Measurements from ENCODE around the gene TMEM218. TPM values are rescaled to one million over a fixed set of nuclear protein-coding genes. Genes with fewer than 3 reads are reported as not detected.

TMEM218 gene
- total and polyA plus RNA-seq, 8 donors, result 5.6 to 27.1 (median 10.0) TPM

DNA sequence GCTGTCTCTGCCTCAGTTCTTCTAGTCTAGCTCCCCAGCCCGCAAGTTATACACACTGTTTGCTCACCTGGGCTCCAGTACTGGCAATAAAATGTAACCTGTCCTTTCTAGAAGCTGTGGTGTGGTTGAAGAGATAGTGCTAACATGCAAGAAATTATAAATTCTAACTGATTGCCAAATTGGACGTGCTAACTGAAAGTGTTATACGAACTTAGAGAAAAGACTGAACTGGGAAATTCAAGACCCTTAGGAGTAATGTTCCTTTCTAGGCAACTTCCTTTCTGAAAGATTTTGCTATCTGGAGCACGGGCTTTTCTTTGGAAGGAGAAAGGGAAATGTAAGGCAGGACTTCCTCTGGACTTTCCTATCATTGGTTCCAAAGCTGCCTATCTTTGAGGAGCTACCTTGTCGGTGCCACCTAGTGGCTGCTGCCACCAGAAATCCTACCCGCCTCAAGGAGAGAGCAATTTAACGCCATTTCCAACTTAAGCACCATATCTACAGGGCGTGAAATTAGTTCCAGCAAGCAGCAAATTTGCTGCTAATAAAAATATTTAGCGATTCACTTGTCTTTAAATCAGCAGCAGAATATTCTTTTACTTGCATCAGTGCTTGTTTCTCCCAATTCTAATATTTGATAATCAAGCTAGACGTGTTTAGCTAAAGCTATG, 12.7 kb upstream of the TMEM218 start:
- 52 to 57% methylated on average over 10 of the region's 10 CpGs for WGBS, 2 donors
- Histone ChIP-seq H3K27me3 (no peaks in the 10 kb centered on the region), H3K27ac (no peak overlapping the region), H3K9me3 (no peaks in the 10 kb centered on the region), H3K4me3 (no peak overlapping the region), H3K4me1 (no peaks in the 10 kb centered on the region), H3K36me3 (no peaks in the 10 kb centered on the region)
- ATAC-seq (peak; percentile 96 to 100 (median 99)), DNase-seq (peak in 5 of 6 donors; percentile 27 to 69 (median 61)), FAIRE-seq (no peak)
- TF ChIP-seq, protein P1, sequence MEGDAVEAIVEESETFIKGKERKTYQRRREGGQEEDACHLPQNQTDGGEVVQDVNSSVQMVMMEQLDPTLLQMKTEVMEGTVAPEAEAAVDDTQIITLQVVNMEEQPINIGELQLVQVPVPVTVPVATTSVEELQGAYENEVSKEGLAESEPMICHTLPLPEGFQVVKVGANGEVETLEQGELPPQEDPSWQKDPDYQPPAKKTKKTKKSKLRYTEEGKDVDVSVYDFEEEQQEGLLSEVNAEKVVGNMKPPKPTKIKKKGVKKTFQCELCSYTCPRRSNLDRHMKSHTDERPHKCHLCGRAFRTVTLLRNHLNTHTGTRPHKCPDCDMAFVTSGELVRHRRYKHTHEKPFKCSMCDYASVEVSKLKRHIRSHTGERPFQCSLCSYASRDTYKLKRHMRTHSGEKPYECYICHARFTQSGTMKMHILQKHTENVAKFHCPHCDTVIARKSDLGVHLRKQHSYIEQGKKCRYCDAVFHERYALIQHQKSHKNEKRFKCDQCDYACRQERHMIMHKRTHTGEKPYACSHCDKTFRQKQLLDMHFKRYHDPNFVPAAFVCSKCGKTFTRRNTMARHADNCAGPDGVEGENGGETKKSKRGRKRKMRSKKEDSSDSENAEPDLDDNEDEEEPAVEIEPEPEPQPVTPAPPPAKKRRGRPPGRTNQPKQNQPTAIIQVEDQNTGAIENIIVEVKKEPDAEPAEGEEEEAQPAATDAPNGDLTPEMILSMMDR (IDR thresholded peaks at IDR 0.05), result peak; percentile 19 to 43 (median 28)
- intact Hi-C loops (cut with DNase I), result no loop called here

DNA sequence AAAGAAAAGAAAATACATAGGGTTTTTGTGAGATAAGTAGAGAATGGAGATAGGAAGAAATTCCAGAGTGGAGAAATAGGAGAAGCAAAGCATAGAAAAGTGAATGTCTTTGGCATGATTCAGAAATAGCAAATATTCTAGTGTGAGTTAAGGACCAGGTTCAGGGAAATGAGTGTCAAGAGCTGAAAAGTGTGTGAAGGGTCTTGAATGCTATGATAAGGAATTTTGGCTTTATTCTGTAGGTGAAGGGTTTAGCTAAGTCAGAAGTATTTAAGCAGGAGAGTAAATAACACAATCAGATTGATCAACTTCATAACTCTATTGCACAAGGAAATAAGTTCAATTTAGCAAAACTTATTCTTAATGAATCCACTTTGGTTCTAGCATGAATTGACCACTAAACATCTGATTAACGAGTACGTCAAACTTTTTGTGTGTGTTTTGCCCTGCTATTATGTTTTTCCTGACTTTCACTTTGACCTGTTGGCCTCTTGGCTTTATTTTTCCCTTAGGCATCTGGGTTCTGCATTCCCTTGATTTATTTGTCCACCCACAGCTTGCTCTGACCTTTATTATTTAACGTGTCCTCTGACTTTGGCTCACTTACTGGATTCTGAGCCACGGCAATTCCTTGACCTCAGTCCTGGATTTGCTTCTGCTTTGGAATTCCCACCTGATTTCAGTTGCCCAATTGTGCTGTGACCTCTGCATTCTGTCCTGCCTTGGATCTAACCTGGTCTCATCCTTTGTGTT, 11.9 kb upstream of the TMEM218 start:
- no peak overlapping the region for H3K27ac ChIP-seq
- TF ChIP-seq, protein P1 (IDR thresholded peaks at IDR 0.05), result no peak
- no peaks in the 10 kb centered on the region for H3K27me3 ChIP-seq
- FAIRE-seq (no peak), DNase-seq (no peak), ATAC-seq (no peak)
- H3K4me1 ChIP-seq, result no peaks in the 10 kb centered on the region
- 66 to 78% methylated on average over 4 of the region's 4 CpGs for WGBS, 2 donors
- intact Hi-C loops (cut with DNase I), result no loop called here
- no peaks in the 10 kb centered on the region for H3K36me3 ChIP-seq
- no peaks in the 10 kb centered on the region for H3K9me3 ChIP-seq
- H3K4me3 ChIP-seq, result no peak overlapping the region

DNA sequence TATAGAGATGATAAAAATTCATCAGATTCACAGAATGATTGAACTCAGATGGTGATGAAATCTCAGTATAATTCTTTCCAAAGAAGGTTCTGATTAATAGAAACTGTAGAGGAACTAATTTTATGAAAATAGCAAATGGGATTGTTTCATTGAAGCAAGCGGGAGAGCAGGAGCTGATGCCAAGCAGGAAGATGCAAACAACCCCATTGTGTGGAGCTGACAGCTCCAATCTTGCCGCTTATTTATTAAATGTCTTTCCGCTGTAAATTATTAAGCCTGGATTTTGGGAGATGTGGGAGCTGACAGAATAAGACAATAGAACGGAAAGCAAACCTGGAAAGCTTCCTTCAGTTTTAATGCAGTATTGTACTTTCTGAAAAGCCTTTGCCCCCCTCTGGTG, 6.0 kb upstream of the TMEM218 start:
- no peaks in the 10 kb centered on the region for H3K36me3 ChIP-seq
- no peaks in the 10 kb centered on the region for H3K9me3 ChIP-seq
- ATAC-seq (peak in 2 of 4 donors; percentile 59 to 60), DNase-seq (no peak), FAIRE-seq (no peak)
- H3K4me3 ChIP-seq, result no peak overlapping the region
- TF ChIP-seq, protein P1 (IDR thresholded peaks at IDR 0.05), result no peak
- WGBS, 2 donors, result 32 to 37% methylated on average over 4 of the region's 4 CpGs
- intact Hi-C loops (cut with DNase I), result no loop called here
- peak overlapping the region in 2 of 4 donors; percentile 13 to 30 for H3K27ac ChIP-seq
- no peaks in the 10 kb centered on the region for H3K4me1 ChIP-seq
- H3K27me3 ChIP-seq, result peaks cover 0 to 3% (median 0%) of the 10 kb centered on the region in 4 donors

DNA sequence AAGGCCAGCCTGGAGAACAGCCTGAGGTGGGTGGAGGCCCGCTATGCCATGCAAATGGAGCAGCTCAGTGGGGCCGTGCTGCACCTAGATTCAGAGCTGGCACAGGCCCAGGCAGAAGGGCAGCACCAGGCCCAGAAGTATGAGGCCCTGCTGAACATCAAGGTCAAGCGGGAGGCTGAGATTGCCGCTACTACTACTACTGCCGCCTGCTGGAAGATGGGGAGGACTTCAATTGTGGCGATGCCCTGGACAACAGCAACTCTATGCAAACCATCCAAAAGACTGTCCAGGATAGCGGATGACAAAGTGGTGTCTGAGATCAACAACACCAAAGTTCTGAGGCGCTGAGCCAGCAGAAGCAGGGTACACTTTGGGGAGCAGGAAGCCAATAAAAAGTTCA, 3.1 kb upstream of the TMEM218 start:
- FAIRE-seq (no peak), DNase-seq (no peak), ATAC-seq (no peak)
- TF ChIP-seq, protein P1 (IDR thresholded peaks at IDR 0.05), result no peak
- WGBS, 2 donors, result 51 to 58% methylated on average over 8 of the region's 8 CpGs
- Histone ChIP-seq H3K27ac (no peak overlapping the region), H3K4me1 (peaks cover 0 to 7% (median 0%) of the 10 kb centered on the region in 3 donors), H3K36me3 (no peaks in the 10 kb centered on the region), H3K9me3 (no peaks in the 10 kb centered on the region), H3K27me3 (peaks cover 0 to 3% (median 0%) of the 10 kb centered on the region in 4 donors), H3K4me3 (no peak overlapping the region)
- intact Hi-C loops (cut with DNase I), result no loop called here

Measured in pancreas (tissue), 10 donors.